CD4-positive, CD25-positive, alpha-beta regulatory T cell (primary cell): ENCODE measurements around the gene EIF4A3. TPM values are rescaled to one million over a fixed set of nuclear protein-coding genes. Genes with fewer than 3 reads are reported as not detected.

Source experiments
- ATAC-seq, 2 donors: fragments of 150-1000 bp; cut with Tn5 transposase; one replicate each; pipeline ENCODE4 v1.10.0; 2021; ENCODE audit warnings: low read depth in 2 of 2, moderate number of reproducible peaks in 2 of 2, moderate library complexity in 1 of 2
- DNase-seq, 3 donors: peaks; one replicate each; pipeline versions ENCODE4 v3.0.0 to v3.0.0-alpha.2; 2012 to 2022; ENCODE audit warnings: mixed read lengths in 1 of 3
- H3K27ac ChIP-seq: one replicate; pipeline ENCODE4 v1.7.0; 2013; ENCODE audit warnings: mild to moderate bottlenecking, low read length; ENCODE audit not compliant: insufficient read depth, poor library complexity, severe bottlenecking
- H3K27me3 ChIP-seq: one replicate; pipeline ENCODE4 v1.7.0; 2013; ENCODE audit warnings: low read length; ENCODE audit not compliant: control insufficient read depth, insufficient read depth
- H3K36me3 ChIP-seq: one replicate; pipeline ENCODE4 v1.7.0; 2013; ENCODE audit warnings: mild to moderate bottlenecking, low read length, moderate library complexity; ENCODE audit not compliant: control insufficient read depth, insufficient read depth
- H3K4me1 ChIP-seq: 2 replicates; pipeline ENCODE4 v1.7.0; 2013; ENCODE audit warnings: mild to moderate bottlenecking, low read length; ENCODE audit not compliant: insufficient read depth, control insufficient read depth, poor library complexity, severe bottlenecking
- H3K4me3 ChIP-seq: one replicate; pipeline ENCODE4 v1.7.0; 2013; ENCODE audit warnings: low read depth, mild to moderate bottlenecking, low read length, moderate library complexity
- H3K9me3 ChIP-seq, 2 experiments: 1 replicate in 1 of 2; 2 replicates in 1 of 2; pipeline ENCODE4 v1.7.0; 2013; ENCODE audit warnings: low read length in 2 of 2, mild to moderate bottlenecking in 1 of 2, moderate library complexity in 1 of 2; ENCODE audit not compliant: control insufficient read depth in 2 of 2
- H3K27ac Mint-ChIP-seq, 3 donors: one replicate each; pipeline ENCODE4 v1.8.0; 2020 to 2022; ENCODE audit warnings: mild to moderate bottlenecking in 3 of 3, mixed read lengths in 3 of 3, moderate library complexity in 2 of 3
- H3K27me3 Mint-ChIP-seq: one replicate; pipeline ENCODE4 v1.8.0; 2022; ENCODE audit warnings: mild to moderate bottlenecking, mixed read lengths
- H3K36me3 Mint-ChIP-seq: one replicate; pipeline ENCODE4 v1.8.0; 2020; ENCODE audit warnings: mixed read lengths
- H3K4me1 Mint-ChIP-seq, 4 donors: one replicate each; pipeline ENCODE4 v1.8.0; 2020 to 2022; ENCODE audit warnings: mixed read lengths in 4 of 4, mild to moderate bottlenecking in 1 of 4
- H3K4me3 Mint-ChIP-seq, 4 donors: one replicate each; pipeline ENCODE4 v1.8.0; 2020 to 2022; ENCODE audit warnings: mild to moderate bottlenecking in 4 of 4, mixed read lengths in 4 of 4, moderate library complexity in 3 of 4
- H3K9me3 Mint-ChIP-seq, 7 donors: one replicate each; pipeline ENCODE4 v1.8.0; 2020 to 2022; ENCODE audit warnings: mixed read lengths in 7 of 7, mild to moderate bottlenecking in 3 of 7, moderate library complexity in 2 of 7
- polyA plus RNA-seq, 4 donors: library from polyadenylated mRNA; unstranded; fragments of 300-500 nt; fragmentation: Illumina TruSeq; gene quantifications; one replicate each; pipeline ENCODE4 v1.2.3, GENCODE V29; 2021
- total RNA-seq: library from RNA; stranded (reverse); gene quantifications from one replicate; pipeline ENCODE4 v1.2.3, GENCODE V29; 2022

Gene EIF4A3
- total and polyA plus RNA-seq, 5 donors from 2014 or later = 91.7 to 122 (median 108) TPM

- no peaks in the 10 kb centered on the region for H3K4me1 ChIP-seq
- Mint-ChIP-seq H3K4me1 (no peaks in the 10 kb centered on the region), H3K27me3 (peaks cover 15% of the 10 kb centered on the region), H3K9me3 (peaks cover 0 to 2% (median 0%) of the 10 kb centered on the region in 7 donors), H3K36me3 (no peaks in the 10 kb centered on the region), H3K27ac (no peak overlapping the region), H3K4me3 (no peak overlapping the region)
- H3K27ac ChIP-seq = no peak overlapping the region
- no peak overlapping the region for H3K4me3 ChIP-seq
- no peaks in the 10 kb centered on the region for H3K27me3 ChIP-seq
- H3K9me3 ChIP-seq = no peaks in the 10 kb centered on the region
- DNase-seq = no peak
- ATAC-seq = no peak
- no peaks in the 10 kb centered on the region for H3K36me3 ChIP-seq
These were observed 42.7 kb upstream of the EIF4A3 start for GRCh38 chr17:80189611-80190010.

DNA sequence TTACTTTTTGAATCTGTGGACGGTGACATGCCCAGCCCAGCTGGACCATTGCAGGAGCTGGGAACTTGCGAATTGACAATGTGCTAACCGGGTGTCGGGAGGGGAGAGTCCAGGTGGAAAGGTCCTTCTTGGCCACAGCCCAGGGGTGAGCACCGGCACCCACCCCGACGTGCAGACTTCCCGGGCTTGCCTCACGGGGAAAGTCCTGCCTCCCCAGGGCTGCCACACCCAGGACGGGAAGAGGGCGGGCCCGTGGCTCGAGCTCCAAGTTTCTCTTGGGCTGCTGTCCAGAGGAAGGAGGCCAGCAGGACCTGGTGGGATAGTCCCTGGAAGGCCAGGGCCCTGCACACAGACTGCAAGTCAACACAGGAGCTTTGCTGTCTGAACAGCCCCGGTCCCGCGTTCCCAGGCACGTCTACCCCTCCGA, 40.6 kb upstream of the EIF4A3 start:
- Mint-ChIP-seq H3K27ac (no peak overlapping the region), H3K36me3 (no peaks in the 10 kb centered on the region), H3K4me3 (no peak overlapping the region), H3K27me3 (peaks cover 12% of the 10 kb centered on the region), H3K9me3 (no peaks in the 10 kb centered on the region), H3K4me1 (no peaks in the 10 kb centered on the region)
- ATAC-seq (no peak), DNase-seq (no peak)
- Histone ChIP-seq H3K36me3 (no peaks in the 10 kb centered on the region), H3K9me3 (no peaks in the 10 kb centered on the region), H3K4me1 (no peaks in the 10 kb centered on the region), H3K27ac (no peak overlapping the region), H3K27me3 (no peaks in the 10 kb centered on the region), H3K4me3 (no peak overlapping the region)

- DNase-seq (no peak), ATAC-seq (no peak)
- Mint-ChIP-seq H3K27me3 (peaks cover 12% of the 10 kb centered on the region), H3K4me3 (no peak overlapping the region), H3K36me3 (no peaks in the 10 kb centered on the region), H3K27ac (peak overlapping the region in 1 of 3 donors; percentile 39), H3K4me1 (no peaks in the 10 kb centered on the region), H3K9me3 (no peaks in the 10 kb centered on the region)
- no peaks in the 10 kb centered on the region for H3K27me3 ChIP-seq
- H3K4me3 ChIP-seq = no peak overlapping the region
- H3K27ac ChIP-seq = no peak overlapping the region
- no peaks in the 10 kb centered on the region for H3K9me3 ChIP-seq
- H3K36me3 ChIP-seq = no peaks in the 10 kb centered on the region
- H3K4me1 ChIP-seq = no peaks in the 10 kb centered on the region
These were observed 40.2 kb upstream of the EIF4A3 start for GRCh38 chr17:80187090-80187489.

GRCh38 chr17:80185968-80186367, 39.0 kb upstream of the EIF4A3 start:
- no peaks in the 10 kb centered on the region for H3K36me3 Mint-ChIP-seq
- no peaks in the 10 kb centered on the region for H3K4me1 Mint-ChIP-seq
- H3K27me3 ChIP-seq = no peaks in the 10 kb centered on the region
- peaks cover 12% of the 10 kb centered on the region for H3K27me3 Mint-ChIP-seq
- DNase-seq (no peak), ATAC-seq (no peak)
- H3K4me3 ChIP-seq = no peak overlapping the region
- H3K36me3 ChIP-seq = no peaks in the 10 kb centered on the region
- H3K27ac Mint-ChIP-seq = no peak overlapping the region
- no peaks in the 10 kb centered on the region for H3K4me1 ChIP-seq
- no peak overlapping the region for H3K4me3 Mint-ChIP-seq
- no peak overlapping the region for H3K27ac ChIP-seq
- no peaks in the 10 kb centered on the region for H3K9me3 ChIP-seq
- no peaks in the 10 kb centered on the region for H3K9me3 Mint-ChIP-seq

- ATAC-seq (no peak), DNase-seq (no peak)
- Histone ChIP-seq H3K27me3 (no peaks in the 10 kb centered on the region), H3K4me3 (no peak overlapping the region), H3K4me1 (no peaks in the 10 kb centered on the region), H3K9me3 (no peaks in the 10 kb centered on the region), H3K27ac (no peak overlapping the region), H3K36me3 (no peaks in the 10 kb centered on the region)
- Mint-ChIP-seq H3K27me3 (peaks cover 16% of the 10 kb centered on the region), H3K9me3 (no peaks in the 10 kb centered on the region), H3K4me3 (no peak overlapping the region), H3K36me3 (no peaks in the 10 kb centered on the region), H3K4me1 (no peaks in the 10 kb centered on the region), H3K27ac (no peak overlapping the region)
These were observed 37.4 kb upstream of the EIF4A3 start for GRCh38 chr17:80184423-80184714.

- Histone ChIP-seq H3K36me3 (no peaks in the 10 kb centered on the region), H3K27ac (no peak overlapping the region), H3K4me1 (no peaks in the 10 kb centered on the region), H3K27me3 (no peaks in the 10 kb centered on the region), H3K9me3 (no peaks in the 10 kb centered on the region), H3K4me3 (no peak overlapping the region)
- Mint-ChIP-seq H3K4me1 (no peaks in the 10 kb centered on the region), H3K27ac (no peak overlapping the region), H3K36me3 (no peaks in the 10 kb centered on the region), H3K27me3 (peaks cover 16% of the 10 kb centered on the region), H3K9me3 (no peaks in the 10 kb centered on the region), H3K4me3 (no peak overlapping the region)
- DNase-seq (no peak), ATAC-seq (no peak)
These were observed 36.9 kb upstream of the EIF4A3 start for GRCh38 chr17:80183581-80184422.

GRCh38 chr17:80182845-80183223, 35.9 kb upstream of the EIF4A3 start:
- no peak overlapping the region for H3K4me3 Mint-ChIP-seq

DNA sequence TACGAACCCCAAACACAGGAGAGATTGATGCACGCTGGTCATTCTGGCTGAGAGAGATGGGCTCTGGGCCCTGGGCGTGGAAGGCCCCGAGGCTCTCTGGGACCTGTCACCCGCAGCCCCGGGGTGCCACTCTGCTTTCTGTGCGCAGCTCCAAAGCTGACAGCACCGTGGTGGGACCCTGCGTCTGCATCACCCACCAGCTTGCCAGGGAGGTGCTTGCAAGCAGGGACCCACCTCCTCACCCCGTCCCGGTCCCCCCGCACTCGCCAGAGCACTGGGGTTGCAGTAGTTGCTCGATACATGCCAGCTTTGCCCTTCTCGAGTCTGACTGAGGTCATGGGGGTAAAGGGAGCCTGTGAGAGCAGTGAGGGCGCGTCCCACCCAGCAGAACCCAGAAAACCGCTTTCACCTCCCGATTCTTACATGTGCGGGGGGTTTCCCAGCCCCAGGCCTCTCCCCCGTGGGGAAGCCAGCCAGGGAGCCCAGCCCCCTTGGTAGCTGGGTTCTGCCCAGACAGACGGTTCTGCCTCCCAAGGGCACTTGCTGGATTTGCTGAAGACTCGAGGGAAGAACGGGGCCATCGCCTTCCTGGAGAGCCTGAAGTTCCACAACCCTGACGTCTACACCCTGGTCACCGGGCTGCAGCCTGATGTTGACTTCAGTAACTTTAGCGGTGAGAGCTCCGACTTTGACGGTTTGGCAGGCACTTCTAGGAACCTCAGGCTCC, 35.4 kb upstream of the EIF4A3 start:
- H3K4me3 ChIP-seq = no peak overlapping the region
- H3K4me1 ChIP-seq = no peaks in the 10 kb centered on the region
- Mint-ChIP-seq H3K9me3 (no peaks in the 10 kb centered on the region), H3K4me3 (no peak overlapping the region), H3K4me1 (no peaks in the 10 kb centered on the region), H3K36me3 (no peaks in the 10 kb centered on the region), H3K27ac (peak overlapping the region in 1 of 3 donors; percentile 26), H3K27me3 (peaks cover 13% of the 10 kb centered on the region)
- H3K27me3 ChIP-seq = no peaks in the 10 kb centered on the region
- no peak overlapping the region for H3K27ac ChIP-seq
- ATAC-seq (no peak), DNase-seq (no peak)
- no peaks in the 10 kb centered on the region for H3K36me3 ChIP-seq
- H3K9me3 ChIP-seq = no peaks in the 10 kb centered on the region

More at GRCh38 chr17:80182845-80183223, 35.9 kb upstream of the EIF4A3 start:
- no peak for ATAC-seq
- Histone ChIP-seq H3K9me3 (no peaks in the 10 kb centered on the region), H3K27ac (no peak overlapping the region), H3K4me3 (no peak overlapping the region), H3K27me3 (no peaks in the 10 kb centered on the region), H3K4me1 (no peaks in the 10 kb centered on the region), H3K36me3 (no peaks in the 10 kb centered on the region)
- Mint-ChIP-seq H3K27me3 (peaks cover 16% of the 10 kb centered on the region), H3K27ac (no peak overlapping the region), H3K4me1 (no peaks in the 10 kb centered on the region), H3K9me3 (no peaks in the 10 kb centered on the region), H3K36me3 (no peaks in the 10 kb centered on the region)
- no peak for DNase-seq
